Uterus (tissue), 2 donors: ENCODE measurements around the gene ENHO.

Experiments
- CTCF ChIP-seq, 4 experiments: fragments of 200-600 bp in 2 of 4; fragments of 450-650 bp in 2 of 4; sonication (generic) in 2 of 4; IDR thresholded peaks; one replicate each; pipeline ENCODE4 v1.5.1; 2016 to 2019; ENCODE audit warnings: antibody characterized with exemption in 4 of 4, mild to moderate bottlenecking in 2 of 4, moderate library complexity in 1 of 4
- POLR2A ChIP-seq, 2 donors: fragments of 450-650 bp; IDR thresholded peaks; one replicate each; pipeline ENCODE4 v1.6.1; 2016; ENCODE audit warnings: antibody characterized with exemption in 2 of 2, mild to moderate bottlenecking in 1 of 2, moderate library complexity in 1 of 2

- TF ChIP-seq CTCF (IDR thresholded peaks at IDR 0.05) (no peak), POLR2A (IDR thresholded peaks at IDR 0.05) (no peak)
These were observed 20.3 kb downstream of the ENHO start for GRCh38 chr9:34502471-34502870.
